GM23338 (cell line): ENCODE data around the gene CELF4. TPM values are rescaled to one million over a fixed set of nuclear protein-coding genes. Genes with fewer than 3 reads are reported as not detected.

Experiments used
- ATAC-seq: fragments of 200-7000 bp; cut with Tn5 transposase; 3 replicates; pipeline ENCODE4 v1.9.1; 2020
- DNase-seq: peaks from one replicate; pipeline ENCODE4 v3.0.0-alpha.2; 2015; ENCODE audit warnings: low spot score
- H2AFZ ChIP-seq: fragments of 200-600 bp; sonication (generic); 2 replicates; pipeline ENCODE4 v1.8.0; 2016; ENCODE audit warnings: antibody characterized with exemption, mild to moderate bottlenecking, moderate library complexity
- H3F3A ChIP-seq: fragments of 200-600 bp; sonication (generic); replicated peaks from 2 replicates; pipeline ENCODE4 v1.8.0; 2017; ENCODE audit warnings: antibody characterized with exemption, mixed run types, low read depth
- H3K27ac ChIP-seq: fragments of 200-600 bp; sonication (generic); 2 replicates; pipeline ENCODE4 v1.6.1; 2016; ENCODE audit warnings: low read depth
- H3K27me3 ChIP-seq: fragments of 200-600 bp; sonication (generic); 2 replicates; pipeline ENCODE4 v1.8.0; 2016; ENCODE audit warnings: mild to moderate bottlenecking, mixed run types, moderate library complexity; ENCODE audit not compliant: insufficient read depth
- H3K36me3 ChIP-seq: fragments of 200-600 bp; sonication (generic); 2 replicates; pipeline ENCODE4 v1.8.0; 2016; ENCODE audit warnings: mild to moderate bottlenecking; ENCODE audit not compliant: insufficient read depth
- H3K4me1 ChIP-seq: fragments of 200-600 bp; sonication (generic); 2 replicates; pipeline ENCODE4 v1.8.0; 2016; ENCODE audit warnings: mild to moderate bottlenecking, moderate library complexity; ENCODE audit not compliant: insufficient read depth
- H3K4me2 ChIP-seq: fragments of 200-600 bp; sonication (generic); 2 replicates; pipeline ENCODE4 v1.7.1; 2017; ENCODE audit warnings: mixed run types
- H3K4me3 ChIP-seq: fragments of 200-600 bp; sonication (generic); 2 replicates; pipeline ENCODE4 v1.6.1; 2016; ENCODE audit warnings: mixed run types
- H3K79me2 ChIP-seq: fragments of 200-600 bp; sonication (generic); replicated peaks from 2 replicates; pipeline ENCODE4 v1.8.0; 2017; ENCODE audit warnings: mild to moderate bottlenecking; ENCODE audit not compliant: insufficient read depth
- H3K9me2 ChIP-seq: fragments of 200-600 bp; sonication (generic); 2 replicates; pipeline ENCODE4 v1.8.0; 2017; ENCODE audit not compliant: insufficient read depth
- H4K20me1 ChIP-seq: fragments of 200-600 bp; sonication (generic); replicated peaks from 2 replicates; pipeline ENCODE4 v1.8.0; 2017; ENCODE audit warnings: mild to moderate bottlenecking; ENCODE audit not compliant: insufficient read depth
- H3K27ac Mint-ChIP-seq: 2 replicates; pipeline ENCODE4 v1.8.0; 2020; ENCODE audit warnings: inconsistent platforms, mild to moderate bottlenecking, moderate library complexity, mixed read lengths
- H3K27me3 Mint-ChIP-seq: 3 replicates; pipeline ENCODE4 v1.8.0; 2022; ENCODE audit warnings: low read depth, mild to moderate bottlenecking, moderate library complexity, mixed read lengths, inconsistent platforms; ENCODE audit not compliant: insufficient read depth, poor library complexity
- H3K36me3 Mint-ChIP-seq: 3 replicates; pipeline ENCODE4 v1.8.0; 2021; ENCODE audit warnings: low read depth, mild to moderate bottlenecking, inconsistent platforms, moderate library complexity, mixed read lengths
- H3K4me1 Mint-ChIP-seq: 3 replicates; pipeline ENCODE4 v1.8.0; 2020; ENCODE audit warnings: mild to moderate bottlenecking, inconsistent platforms, mixed read lengths
- H3K4me3 Mint-ChIP-seq: 3 replicates; pipeline ENCODE4 v1.8.0; 2021; ENCODE audit warnings: moderate library complexity, mild to moderate bottlenecking, inconsistent platforms, mixed read lengths
- H3K9me3 Mint-ChIP-seq: 3 replicates; pipeline ENCODE4 v1.8.0; 2020; ENCODE audit warnings: moderate library complexity, mild to moderate bottlenecking, inconsistent platforms, mixed read lengths
- CREB1 ChIP-seq: fragments of 250-450 bp; sonication (Bioruptor Pico); IDR thresholded peaks from 2 replicates; pipeline ENCODE4 v1.5.0; 2020; ENCODE audit warnings: low read depth, mild to moderate bottlenecking, moderate library complexity
- ETS1 ChIP-seq: IDR thresholded peaks from 2 replicates; pipeline ENCODE4 v1.6.1; 2016; ENCODE audit warnings: antibody characterized with exemption
- EZH2 ChIP-seq: fragments of 200-600 bp; sonication (generic); IDR thresholded peaks from one replicate; pipeline ENCODE4 v1.8.0; 2017; ENCODE audit warnings: antibody characterized with exemption, mild to moderate bottlenecking, low read depth; ENCODE audit not compliant: unreplicated experiment
- JUNB ChIP-seq: IDR thresholded peaks from one replicate; pipeline ENCODE4 v1.6.1; 2016; ENCODE audit warnings: antibody characterized with exemption; ENCODE audit not compliant: unreplicated experiment
- POLR2AphosphoS5 ChIP-seq: IDR thresholded peaks from 2 replicates; pipeline ENCODE4 v1.6.1; 2016; ENCODE audit warnings: antibody characterized with exemption, low read depth
- STAT1 ChIP-seq: IDR thresholded peaks from one replicate; pipeline ENCODE4 v1.6.1; 2016; ENCODE audit warnings: antibody characterized with exemption; ENCODE audit not compliant: unreplicated experiment
- ZNF462 ChIP-seq: fragments of 250-450 bp; sonication (Bioruptor Pico); IDR thresholded peaks from 2 replicates; pipeline ENCODE4 v1.5.0; 2020; ENCODE audit warnings: mild to moderate bottlenecking, moderate library complexity
- polyA plus RNA-seq: library from polyadenylated mRNA; unstranded; fragments of >200 nt; fragmentation: Nextera tagmentation; extraction: Ambion mirVana; gene quantifications from 2 replicates; pipeline ENCODE4 v1.2.1, GENCODE V29; 2016
- total RNA-seq: library from RNA; depleted of rRNA; stranded (reverse); fragments of >200 nt; shearing (Covaris generic); gene quantifications from 2 replicates; pipeline ENCODE4 v1.2.3, GENCODE V29; 2014

Gene CELF4
- total and polyA plus RNA-seq, 2 experiments from 2014 or later: 2.6 to 6.7 TPM

GRCh38 chr18:37390687-37391086 is 174.9 kb downstream of the CELF4 start:
- H3F3A ChIP-seq: no peaks in the 10 kb centered on the region
- no peak overlapping the region for H3K4me2 ChIP-seq
- TF ChIP-seq ZNF462 (CRISPR knock-in tag) (no peak), STAT1 (no peak), JUNB (no peak), CREB1 (no peak), ETS1 (no peak), POLR2AphosphoS5 (no peak), EZH2 (no peak)
- Mint-ChIP-seq H3K4me3 (no peak overlapping the region), H3K27ac (no peak overlapping the region), H3K27me3 (peaks cover 35% of the 10 kb centered on the region), H3K9me3 (peaks cover 25% of the 10 kb centered on the region), H3K4me1 (peaks cover 21% of the 10 kb centered on the region), H3K36me3 (peaks cover 11% of the 10 kb centered on the region)
- no peaks in the 10 kb centered on the region for H3K79me2 ChIP-seq
- peaks cover 15% of the 10 kb centered on the region for H3K4me1 ChIP-seq
- no peak overlapping the region for H2AFZ ChIP-seq
- no peaks in the 10 kb centered on the region for H4K20me1 ChIP-seq
- ATAC-seq (no peak), DNase-seq (no peak)
- peaks cover 25% of the 10 kb centered on the region for H3K27me3 ChIP-seq
- H3K9me2 ChIP-seq: no peaks in the 10 kb centered on the region
- H3K36me3 ChIP-seq: no peaks in the 10 kb centered on the region
- no peak overlapping the region for H3K27ac ChIP-seq
- H3K4me3 ChIP-seq: no peak overlapping the region
